HepG2 (cell line): ENCODE data around the gene PRSS22. TPM values are rescaled to one million over a fixed set of nuclear protein-coding genes. Genes with fewer than 3 reads are reported as not detected.

Experiments used
- AGO2 ChIP-seq: fragments of 200-400 bp; formaldehyde crosslinking; optimal IDR thresholded peaks from 2 replicates; pipeline ENCODE3; 2017; ENCODE audit warnings: mild to moderate bottlenecking, low read depth, low read length, moderate library complexity
- ARNTL ChIP-seq: sonication (generic); formaldehyde crosslinking; IDR thresholded peaks from 2 replicates; pipeline ENCODE4 v1.4.0; 2020; ENCODE audit warnings: mild to moderate bottlenecking, missing genetic modification reagents
- CHD2 ChIP-seq: IDR thresholded peaks from 2 replicates; pipeline ENCODE4 v1.6.1; 2011; ENCODE audit warnings: low read depth, low read length, improper control_type of control experiment
- EZH2 ChIP-seq: conservative IDR thresholded peaks from 2 replicates; pipeline ENCODE4 v1.6.1; 2012; ENCODE audit warnings: mild to moderate bottlenecking, low read depth, low read length, moderate library complexity
- GATA4 ChIP-seq: sonication (generic); IDR thresholded peaks from 2 replicates; pipeline ENCODE4 v1.6.1; 2016; ENCODE audit warnings: antibody characterized with exemption, low read depth, borderline replicate concordance
- HOXA3 ChIP-seq: sonication (generic); formaldehyde crosslinking; IDR thresholded peaks from 2 replicates; pipeline ENCODE4 v1.5.0; 2020; ENCODE audit warnings: missing genetic modification reagents
- HOXA7 ChIP-seq: sonication (generic); formaldehyde crosslinking; IDR thresholded peaks from 2 replicates; pipeline ENCODE4 v1.8.1; 2022; ENCODE audit warnings: mild to moderate bottlenecking, missing genetic modification reagents, moderate library complexity
- KAT8 ChIP-seq: IDR thresholded peaks from 2 replicates; pipeline ENCODE4 v1.6.1; 2016; ENCODE audit warnings: missing genetic modification reagents, missing compliant biosample characterization
- NFATC3 ChIP-seq: sonication (generic); formaldehyde crosslinking; IDR thresholded peaks from 2 replicates; pipeline ENCODE4 v1.5.1; 2020; ENCODE audit warnings: mild to moderate bottlenecking, missing genetic modification reagents
- PPARG ChIP-seq: conservative IDR thresholded peaks from 2 replicates; pipeline ENCODE4 v1.6.1; 2016; ENCODE audit warnings: missing biosample characterization, missing genetic modification reagents
- SCMH1 ChIP-seq: sonication (generic); formaldehyde crosslinking; IDR thresholded peaks from 2 replicates; pipeline ENCODE4 v1.9.0; 2021; ENCODE audit warnings: missing genetic modification reagents, mild to moderate bottlenecking, borderline replicate concordance
- SRSF1 ChIP-seq: fragments of 200-400 bp; formaldehyde crosslinking; optimal IDR thresholded peaks from 2 replicates; pipeline ENCODE3; 2017; ENCODE audit warnings: mild to moderate bottlenecking, low read depth, low read length, moderate library complexity
- TBL1XR1 ChIP-seq: fragments of 150-350 bp; IDR thresholded peaks from 2 replicates; pipeline ENCODE4 v1.6.1; 2014; ENCODE audit warnings: borderline replicate concordance, low read length; ENCODE audit not compliant: partially characterized antibody
- TGIF2 ChIP-seq: IDR thresholded peaks from 2 replicates; pipeline ENCODE4 v1.6.1; 2016; ENCODE audit warnings: control low read depth, missing compliant biosample characterization
- ZBTB21 ChIP-seq: sonication (generic); formaldehyde crosslinking; IDR thresholded peaks from 2 replicates; pipeline ENCODE4 v1.4.0; 2020; ENCODE audit warnings: missing genetic modification reagents
- ZBTB42 ChIP-seq: sonication (generic); formaldehyde crosslinking; IDR thresholded peaks from 2 replicates; pipeline ENCODE4 v1.5.0; 2020; ENCODE audit warnings: mild to moderate bottlenecking, missing genetic modification reagents
- ZBTB7A ChIP-seq: sonication (generic); formaldehyde crosslinking; IDR thresholded peaks from 2 replicates; pipeline ENCODE4 v1.8.0; 2022; ENCODE audit warnings: mild to moderate bottlenecking, missing genetic modification reagents
- ZBTB8A ChIP-seq: sonication (generic); formaldehyde crosslinking; IDR thresholded peaks from 2 replicates; pipeline ENCODE4 v1.4.0; 2020; ENCODE audit warnings: mild to moderate bottlenecking, low read depth, missing genetic modification reagents, borderline replicate concordance
- ZIK1 ChIP-seq: sonication (generic); formaldehyde crosslinking; IDR thresholded peaks from 2 replicates; pipeline ENCODE4 v1.5.0; 2020; ENCODE audit warnings: mild to moderate bottlenecking, low read depth, missing genetic modification reagents, borderline replicate concordance
- ZNF10 ChIP-seq: sonication (generic); formaldehyde crosslinking; IDR thresholded peaks from 2 replicates; pipeline ENCODE4 v1.4.0; 2020; ENCODE audit warnings: mild to moderate bottlenecking, low read depth, missing genetic modification reagents, borderline replicate concordance
- ZNF136 ChIP-seq: sonication (generic); formaldehyde crosslinking; IDR thresholded peaks from 2 replicates; pipeline ENCODE4 v1.8.1; 2022; ENCODE audit warnings: low read depth, mild to moderate bottlenecking, moderate library complexity, missing genetic modification reagents
- ZNF143 ChIP-seq: sonication (generic); formaldehyde crosslinking; IDR thresholded peaks from 2 replicates; pipeline ENCODE4 v1.4.0; 2020; ENCODE audit warnings: missing genetic modification reagents
- ZNF230 ChIP-seq: sonication (generic); formaldehyde crosslinking; IDR thresholded peaks from 2 replicates; pipeline ENCODE4 v1.4.0; 2020; ENCODE audit warnings: mild to moderate bottlenecking, missing genetic modification reagents
- ZNF234 ChIP-seq: sonication (generic); formaldehyde crosslinking; conservative IDR thresholded peaks from 2 replicates; pipeline ENCODE4 v1.5.1; 2020; ENCODE audit warnings: mild to moderate bottlenecking, missing genetic modification reagents
- ZNF562 ChIP-seq: sonication (generic); formaldehyde crosslinking; IDR thresholded peaks from 2 replicates; pipeline ENCODE4 v1.8.0; 2022; ENCODE audit warnings: missing genetic modification reagents, borderline replicate concordance
- ZNF7 ChIP-seq: IDR thresholded peaks from 2 replicates; pipeline ENCODE4 v1.6.1; 2016; ENCODE audit warnings: missing biosample characterization, missing genetic modification reagents
- ZNF746 ChIP-seq: sonication (generic); formaldehyde crosslinking; IDR thresholded peaks from 2 replicates; pipeline ENCODE4 v1.8.0; 2022; ENCODE audit warnings: mild to moderate bottlenecking, missing genetic modification reagents
- polyA plus RNA-seq, 8 experiments: library from polyadenylated mRNA; depleted of rRNA in 3 of 8; stranded (reverse) in 7 of 8; unstranded in 1 of 8; fragments of >200 nt; fragmentation: Illumina TruSeq in 4 of 8; extraction: Trizol in 4 of 8; gene quantifications; 2 replicates each; pipeline versions ENCODE4 v1.2.1 to v1.2.3, GENCODE V29; 2011 to 2016; ENCODE audit warnings: low read depth in 4 of 8, missing spikeins in 1 of 8, mixed read lengths in 1 of 8; ENCODE audit not compliant: insufficient read depth in 1 of 8
- total RNA-seq, 5 experiments: library from RNA; depleted of rRNA; stranded (reverse); fragments of >200 nt; fragmentation: Illumina TruSeq; extraction: Trizol; gene quantifications; 2 replicates each; pipeline ENCODE4 v1.2.3, GENCODE V29; 2016; ENCODE audit warnings: low read depth in 1 of 5
- TF ChIP-seq, protein P1 (sequence below): sonication (generic); formaldehyde crosslinking; IDR thresholded peaks from 2 replicates; pipeline ENCODE4 v1.5.1; 2020; ENCODE audit warnings: missing genetic modification reagents, mild to moderate bottlenecking, borderline replicate concordance
- TF ChIP-seq, protein P2 (sequence below): sonication (generic); formaldehyde crosslinking; IDR thresholded peaks from 2 replicates; pipeline ENCODE4 v1.4.0; 2020; ENCODE audit warnings: mild to moderate bottlenecking, missing genetic modification reagents

The PRSS22 gene
- total and polyA plus RNA-seq, 2 of the 13 experiments (the other 11 are each of a cell fraction or from before 2014, with no cell fraction given) = 0.24 to 0.32 TPM

DNA sequence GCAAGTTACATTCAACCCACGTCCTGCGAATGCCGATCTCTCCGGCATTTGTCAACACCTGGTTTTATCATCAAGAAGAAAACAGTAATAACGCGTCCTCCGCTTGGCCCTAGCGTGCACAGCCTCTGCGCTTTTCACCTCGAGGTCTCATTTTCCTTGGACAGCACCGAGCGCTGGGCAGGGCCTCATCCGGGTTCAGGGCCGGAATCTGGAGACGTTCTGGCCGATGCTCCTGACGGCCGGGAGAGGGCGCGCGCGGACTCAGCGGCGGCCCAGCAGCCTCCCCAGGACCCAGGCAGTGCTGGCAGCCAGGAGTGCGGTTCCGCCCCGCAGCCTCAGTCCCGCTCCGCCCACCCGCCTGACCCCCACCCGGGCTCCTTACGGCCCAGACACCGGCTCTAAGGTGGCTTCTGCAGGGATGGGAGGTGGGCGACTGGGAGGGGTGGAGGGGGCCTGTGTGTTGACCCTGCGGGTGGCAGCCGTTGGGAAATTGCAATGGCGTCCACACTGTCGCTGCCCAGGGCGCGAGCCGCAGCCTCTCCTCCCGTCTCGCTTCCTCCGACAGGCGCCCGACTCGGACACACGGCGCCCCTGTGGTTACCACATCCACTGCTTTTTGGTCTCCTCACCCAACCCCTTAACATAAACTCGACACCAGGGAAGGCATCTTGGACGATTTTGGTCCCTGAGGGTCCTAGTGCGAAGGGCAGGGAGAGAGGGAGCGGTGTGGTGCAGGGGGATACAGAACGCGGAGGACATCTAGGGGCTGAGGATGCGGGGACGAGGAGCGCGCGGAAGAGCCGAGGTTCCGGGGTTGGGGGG, 46.3 kb upstream of the PRSS22 start (continued):
- TF ChIP-seq SRSF1 (no peak), ZBTB7A (CRISPR knock-in tag) (no peak), AGO2 (no peak), ZBTB21 (no peak), ZNF136 (CRISPR knock-in tag) (no peak), SCMH1 (CRISPR knock-in tag) (no peak), ZNF10 (CRISPR knock-in tag) (no peak), TBL1XR1 (no peak), NFATC3 (CRISPR knock-in tag) (no peak; the same call in 1 of the 2 replicates), TGIF2 (CRISPR knock-in tag) (peak; percentile 45; the same call in 1 of the 2 replicates), CHD2 (0 out of 2 replicates have a peak, but pooled peaks have one; percentile 22), ZNF562 (CRISPR knock-in tag) (no peak), ARNTL (CRISPR knock-in tag) (0 out of 2 replicates have a peak, but pooled peaks have one; percentile 35), ZNF230 (CRISPR knock-in tag) (no peak), ZNF746 (CRISPR knock-in tag) (no peak; the same call in 1 of the 2 replicates), ZBTB42 (CRISPR knock-in tag) (no peak), HOXA7 (no peak), ZIK1 (CRISPR knock-in tag) (peak; percentile 52; the same call in 1 of the 2 replicates), ZBTB8A (no peak), GATA4 (no peak), ZNF7 (no peak), ZNF234 (CRISPR knock-in tag) (no peak), KAT8 (CRISPR knock-in tag) (peak; percentile 81), PPARG (0 out of 2 replicates have a peak, but pooled peaks have one; percentile 12), EZH2 (no peak), HOXA3 (CRISPR knock-in tag) (peak; percentile 81; the same call in 1 of the 2 replicates), ZNF143 (CRISPR knock-in tag) (0 out of 2 replicates have a peak, but pooled peaks have one; percentile 20)
- TF ChIP-seq, protein P1, sequence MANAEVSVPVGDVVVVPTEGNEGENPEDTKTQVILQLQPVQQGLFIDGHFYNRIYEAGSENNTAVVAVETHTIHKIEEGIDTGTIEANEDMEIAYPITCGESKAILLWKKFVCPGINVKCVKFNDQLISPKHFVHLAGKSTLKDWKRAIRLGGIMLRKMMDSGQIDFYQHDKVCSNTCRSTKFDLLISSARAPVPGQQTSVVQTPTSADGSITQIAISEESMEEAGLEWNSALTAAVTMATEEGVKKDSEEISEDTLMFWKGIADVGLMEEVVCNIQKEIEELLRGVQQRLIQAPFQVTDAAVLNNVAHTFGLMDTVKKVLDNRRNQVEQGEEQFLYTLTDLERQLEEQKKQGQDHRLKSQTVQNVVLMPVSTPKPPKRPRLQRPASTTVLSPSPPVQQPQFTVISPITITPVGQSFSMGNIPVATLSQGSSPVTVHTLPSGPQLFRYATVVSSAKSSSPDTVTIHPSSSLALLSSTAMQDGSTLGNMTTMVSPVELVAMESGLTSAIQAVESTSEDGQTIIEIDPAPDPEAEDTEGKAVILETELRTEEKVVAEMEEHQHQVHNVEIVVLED (CRISPR knock-in tag) = no peak
- TF ChIP-seq, protein P2, sequence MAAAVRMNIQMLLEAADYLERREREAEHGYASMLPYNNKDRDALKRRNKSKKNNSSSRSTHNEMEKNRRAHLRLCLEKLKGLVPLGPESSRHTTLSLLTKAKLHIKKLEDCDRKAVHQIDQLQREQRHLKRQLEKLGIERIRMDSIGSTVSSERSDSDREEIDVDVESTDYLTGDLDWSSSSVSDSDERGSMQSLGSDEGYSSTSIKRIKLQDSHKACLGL (CRISPR knock-in tag) = no peak
